A673 (cell line): ENCODE results near the gene STRBP. TPM values are rescaled to one million over a fixed set of nuclear protein-coding genes. Genes with fewer than 3 reads are reported as not detected.
"Not testable (repeated sequence)": the region's sequence is repeated elsewhere in the genome, so short reads cannot be mapped to it uniquely, and the experiment has no call there.

Experiments used
- BruUV-seq: library from RNA; stranded (reverse); fragments of 400-500 nt; replicated peaks from 2 replicates; lab custom pipeline; 2021; lab: Mats Ljungman, UMichigan
- CTCF ChIA-PET: fragments of 300-600 bp; sonication (Branson Sonifier 250); formaldehyde crosslinking; loops from one replicate; lab custom pipeline; 2022; ENCODE audit warnings: antibody characterized with exemption; lab: Charles Lee
- POLR2A ChIA-PET: fragments of 300-600 bp; sonication (Branson Sonifier 250); formaldehyde crosslinking; loops from one replicate; lab custom pipeline; 2022; ENCODE audit warnings: antibody characterized with exemption; ENCODE audit not compliant: low non-redundant PET; lab: Charles Lee
- DNase-seq: peaks from one replicate; pipeline ENCODE4 v3.0.0-alpha.2; 2015; ENCODE audit warnings: low spot score
- H3K27ac ChIP-seq: fragments of 200-600 bp; sonication (generic); 2 replicates; pipeline ENCODE4 v1.5.1; 2016; ENCODE audit warnings: mixed run types, low read depth, mild to moderate bottlenecking, mixed read lengths, antibody characterized with exemption, low read length; ENCODE audit not compliant: poor library complexity, severe bottlenecking
- H3K27me3 ChIP-seq: fragments of 200-600 bp; sonication (generic); replicated peaks from 2 replicates; pipeline ENCODE4 v1.6.1; 2017; ENCODE audit warnings: mixed run types, low read depth, mild to moderate bottlenecking, mixed read lengths, antibody characterized with exemption, low read length; ENCODE audit not compliant: insufficient read depth, poor library complexity
- H3K36me3 ChIP-seq: fragments of 200-600 bp; sonication (generic); 2 replicates; pipeline ENCODE4 v1.6.1; 2016; ENCODE audit warnings: mixed run types, mild to moderate bottlenecking, mixed read lengths, antibody characterized with exemption, low read length; ENCODE audit not compliant: insufficient read depth, poor library complexity, severe bottlenecking
- H3K4me1 ChIP-seq: fragments of 200-600 bp; sonication (generic); 2 replicates; pipeline ENCODE4 v1.6.1; 2017; ENCODE audit warnings: mixed run types, mild to moderate bottlenecking, mixed read lengths, antibody characterized with exemption, low read length; ENCODE audit not compliant: insufficient read depth, poor library complexity, severe bottlenecking
- H3K4me3 ChIP-seq: fragments of 200-600 bp; sonication (generic); 2 replicates; pipeline ENCODE4 v1.5.1; 2016; ENCODE audit warnings: low read depth, mixed run types, mild to moderate bottlenecking, mixed read lengths, low read length; ENCODE audit not compliant: poor library complexity, severe bottlenecking
- H3K9me3 ChIP-seq: fragments of 200-600 bp; sonication (generic); 2 replicates; pipeline ENCODE4 v1.6.1; 2016; ENCODE audit warnings: mixed run types, low read depth, mild to moderate bottlenecking, mixed read lengths, antibody characterized with exemption, low read length; ENCODE audit not compliant: poor library complexity, severe bottlenecking
- EZH2 ChIP-seq: fragments of 200-600 bp; sonication (generic); IDR thresholded peaks from 2 replicates; pipeline ENCODE4 v1.6.1; 2017; ENCODE audit warnings: borderline replicate concordance, low read depth, mild to moderate bottlenecking, mixed read lengths, antibody characterized with exemption, low read length; ENCODE audit not compliant: poor library complexity, severe bottlenecking
- intact Hi-C: fragments of 100-400 bp; cut with micrococcal nuclease; formaldehyde crosslinking; loops from one replicate; pipeline ENCODE4 v1.10.0; 2022; ENCODE audit not compliant: unreplicated experiment
- total RNA-seq: library from RNA; stranded (reverse); gene quantifications from 2 replicates; pipeline ENCODE4 v1.2.3, GENCODE V29; 2021
- TF ChIP-seq, protein P1 (sequence below): fragments of 300-800, 200-600 bp; sonication (generic); conservative IDR thresholded peaks from 2 replicates; pipeline ENCODE4 v1.5.1; 2017; ENCODE audit warnings: low read depth, mild to moderate bottlenecking, antibody characterized with exemption, low read length, moderate library complexity, mixed read lengths

Gene STRBP
- total RNA-seq, 1 experiment from 2014 or later: 79.4 TPM

DNA sequence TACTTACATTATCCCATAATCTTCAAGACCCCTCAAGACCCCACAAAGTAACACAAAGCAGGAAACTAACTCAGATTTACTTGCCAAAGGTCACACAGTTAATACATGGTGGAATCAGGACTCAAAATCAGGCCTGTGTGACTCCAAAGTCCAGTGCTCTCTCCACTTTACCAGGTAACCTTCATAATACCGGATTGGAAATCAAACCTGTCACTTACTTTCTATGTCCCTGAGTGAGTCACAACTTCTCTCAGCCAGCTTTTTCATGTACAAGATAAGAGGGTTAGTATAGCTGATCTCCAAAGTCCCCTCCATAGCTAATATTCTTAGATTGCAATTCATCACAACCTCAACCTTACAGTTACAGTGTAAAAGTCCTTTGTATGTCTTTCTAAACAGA, 17.1 kb downstream of the STRBP start:
- no peak overlapping the region for H3K4me3 ChIP-seq
- intact Hi-C loops: no loop called here
- H3K27ac ChIP-seq: no peak overlapping the region
- H3K4me1 ChIP-seq: peaks cover 26% of the 10 kb centered on the region
- CTCF ChIA-PET: no interaction called here
- BruUV-seq: no TSS peak
- POLR2A ChIA-PET: no interaction called here
- no peak for DNase-seq
- H3K27me3 ChIP-seq: no peaks in the 10 kb centered on the region
- TF ChIP-seq, protein P1, sequence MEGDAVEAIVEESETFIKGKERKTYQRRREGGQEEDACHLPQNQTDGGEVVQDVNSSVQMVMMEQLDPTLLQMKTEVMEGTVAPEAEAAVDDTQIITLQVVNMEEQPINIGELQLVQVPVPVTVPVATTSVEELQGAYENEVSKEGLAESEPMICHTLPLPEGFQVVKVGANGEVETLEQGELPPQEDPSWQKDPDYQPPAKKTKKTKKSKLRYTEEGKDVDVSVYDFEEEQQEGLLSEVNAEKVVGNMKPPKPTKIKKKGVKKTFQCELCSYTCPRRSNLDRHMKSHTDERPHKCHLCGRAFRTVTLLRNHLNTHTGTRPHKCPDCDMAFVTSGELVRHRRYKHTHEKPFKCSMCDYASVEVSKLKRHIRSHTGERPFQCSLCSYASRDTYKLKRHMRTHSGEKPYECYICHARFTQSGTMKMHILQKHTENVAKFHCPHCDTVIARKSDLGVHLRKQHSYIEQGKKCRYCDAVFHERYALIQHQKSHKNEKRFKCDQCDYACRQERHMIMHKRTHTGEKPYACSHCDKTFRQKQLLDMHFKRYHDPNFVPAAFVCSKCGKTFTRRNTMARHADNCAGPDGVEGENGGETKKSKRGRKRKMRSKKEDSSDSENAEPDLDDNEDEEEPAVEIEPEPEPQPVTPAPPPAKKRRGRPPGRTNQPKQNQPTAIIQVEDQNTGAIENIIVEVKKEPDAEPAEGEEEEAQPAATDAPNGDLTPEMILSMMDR: no peak
- no peak for TF ChIP-seq EZH2
- no peaks in the 10 kb centered on the region for H3K9me3 ChIP-seq
- H3K36me3 ChIP-seq: no peaks in the 10 kb centered on the region

DNA sequence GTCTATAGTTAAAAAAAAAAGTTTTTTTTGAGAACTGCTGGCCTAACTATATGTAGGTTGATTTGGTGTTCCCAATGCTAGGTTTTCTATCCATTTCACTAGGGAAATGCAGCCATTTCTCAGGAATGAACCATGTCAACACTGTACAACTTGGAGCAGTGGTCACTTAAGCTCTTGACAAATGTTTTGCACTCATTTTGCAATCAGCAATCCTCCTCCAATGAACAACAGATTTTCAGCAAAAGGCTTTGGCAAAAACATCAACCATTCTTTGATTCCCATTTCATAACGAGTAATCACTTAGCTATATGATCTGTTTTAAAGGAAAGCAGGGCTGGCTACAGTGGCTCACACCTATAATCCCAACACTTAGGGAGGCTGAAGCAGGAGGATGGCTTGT, 17.9 kb downstream of the STRBP start:
- POLR2A ChIA-PET: no interaction called here
- BruUV-seq: no TSS peak
- no peak overlapping the region for H3K4me3 ChIP-seq
- TF ChIP-seq EZH2: no peak
- TF ChIP-seq, protein P1: no peak
- H3K9me3 ChIP-seq: no peaks in the 10 kb centered on the region
- H3K27ac ChIP-seq: no peak overlapping the region
- no peaks in the 10 kb centered on the region for H3K36me3 ChIP-seq
- peaks cover 34% of the 10 kb centered on the region for H3K4me1 ChIP-seq
- H3K27me3 ChIP-seq: no peaks in the 10 kb centered on the region
- DNase-seq: no peak
- CTCF ChIA-PET: no interaction called here
- intact Hi-C loops: no loop called here

DNA sequence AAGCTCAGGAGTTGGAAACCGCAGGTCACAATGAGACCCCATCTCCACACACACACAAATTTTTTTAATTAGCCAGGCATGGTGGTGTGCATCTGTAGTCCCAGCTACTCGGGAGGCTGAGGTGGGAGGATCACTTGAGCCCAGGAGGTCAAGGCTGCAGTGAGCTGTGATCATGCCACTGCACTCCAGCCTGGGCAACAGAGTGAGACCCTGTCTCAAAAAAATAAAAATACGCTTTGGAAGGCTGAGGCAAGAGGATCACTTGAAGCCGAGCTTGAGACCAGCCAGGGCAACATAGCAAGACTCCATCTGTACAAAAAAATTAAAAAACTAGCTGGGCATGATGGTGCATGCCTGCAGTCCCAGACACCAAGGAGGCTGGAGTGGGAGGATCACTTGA, 19.2 kb downstream of the STRBP start:
- H3K9me3 ChIP-seq, H3K27ac ChIP-seq, DNase-seq, CTCF ChIA-PET, POLR2A ChIA-PET, BruUV-seq, H3K27me3 ChIP-seq, H3K4me3 ChIP-seq, H3K36me3 ChIP-seq, intact Hi-C loops: not testable (repeated sequence)
- peaks cover 34% of the 10 kb centered on the region for H3K4me1 ChIP-seq

DNA sequence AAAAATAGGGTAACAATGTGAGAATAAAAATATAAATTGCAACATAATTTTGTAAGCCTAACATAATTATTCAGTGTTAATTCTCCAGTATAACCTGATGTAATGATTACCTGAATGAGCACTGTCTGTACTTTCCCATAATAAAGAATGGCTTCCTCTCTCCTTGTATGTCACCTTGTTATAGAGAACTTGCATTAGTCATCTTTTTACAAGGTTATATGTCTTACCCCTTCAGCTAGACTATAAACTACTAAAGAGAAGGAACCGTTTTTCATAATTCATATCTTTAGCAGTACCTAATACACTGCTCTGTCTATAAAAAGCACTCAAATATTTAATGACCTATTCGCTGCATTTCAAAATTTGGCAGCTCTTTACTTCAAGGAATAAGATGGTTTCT, 19.8 kb downstream of the STRBP start:
- ChIA-PET CTCF (no interaction called here), POLR2A (no interaction called here)
- no peak overlapping the region for H3K4me3 ChIP-seq
- H3K4me1 ChIP-seq: peaks cover 32% of the 10 kb centered on the region
- no peaks in the 10 kb centered on the region for H3K27me3 ChIP-seq
- TF ChIP-seq, protein P1: no peak
- no peak for TF ChIP-seq EZH2
- H3K27ac ChIP-seq: no peak overlapping the region
- no peaks in the 10 kb centered on the region for H3K36me3 ChIP-seq
- no peak for DNase-seq
- H3K9me3 ChIP-seq: no peaks in the 10 kb centered on the region
- BruUV-seq: no TSS peak
- intact Hi-C loops: no loop called here
